Measurements from ENCODE around the gene MAP4K4.

DNA sequence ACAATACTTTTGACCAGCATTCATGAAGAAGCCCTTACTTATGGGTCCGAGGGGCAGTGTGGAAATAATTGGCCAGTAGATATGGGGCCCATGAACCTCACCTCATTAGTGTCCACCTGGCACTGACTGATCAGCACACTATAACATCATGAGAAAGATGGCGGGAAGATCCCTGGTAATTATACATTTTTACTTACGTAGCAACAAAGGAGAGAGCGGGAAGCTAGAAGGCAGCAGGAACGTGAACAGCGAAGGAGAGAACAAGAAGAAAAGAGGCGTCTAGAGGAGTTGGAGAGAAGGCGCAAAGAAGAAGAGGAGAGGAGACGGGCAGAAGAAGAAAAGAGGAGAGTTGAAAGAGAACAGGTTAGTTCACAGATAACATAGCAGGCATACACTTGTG lies 158.3 kb downstream of the MAP4K4 start:
- TF ChIP-seq EZH2phosphoT487 (IDR thresholded peaks at IDR 0.05) (no peak), EZH2 (IDR thresholded peaks at IDR 0.05) (no peak)
- TF ChIP-seq, protein P1, sequence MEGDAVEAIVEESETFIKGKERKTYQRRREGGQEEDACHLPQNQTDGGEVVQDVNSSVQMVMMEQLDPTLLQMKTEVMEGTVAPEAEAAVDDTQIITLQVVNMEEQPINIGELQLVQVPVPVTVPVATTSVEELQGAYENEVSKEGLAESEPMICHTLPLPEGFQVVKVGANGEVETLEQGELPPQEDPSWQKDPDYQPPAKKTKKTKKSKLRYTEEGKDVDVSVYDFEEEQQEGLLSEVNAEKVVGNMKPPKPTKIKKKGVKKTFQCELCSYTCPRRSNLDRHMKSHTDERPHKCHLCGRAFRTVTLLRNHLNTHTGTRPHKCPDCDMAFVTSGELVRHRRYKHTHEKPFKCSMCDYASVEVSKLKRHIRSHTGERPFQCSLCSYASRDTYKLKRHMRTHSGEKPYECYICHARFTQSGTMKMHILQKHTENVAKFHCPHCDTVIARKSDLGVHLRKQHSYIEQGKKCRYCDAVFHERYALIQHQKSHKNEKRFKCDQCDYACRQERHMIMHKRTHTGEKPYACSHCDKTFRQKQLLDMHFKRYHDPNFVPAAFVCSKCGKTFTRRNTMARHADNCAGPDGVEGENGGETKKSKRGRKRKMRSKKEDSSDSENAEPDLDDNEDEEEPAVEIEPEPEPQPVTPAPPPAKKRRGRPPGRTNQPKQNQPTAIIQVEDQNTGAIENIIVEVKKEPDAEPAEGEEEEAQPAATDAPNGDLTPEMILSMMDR (IDR thresholded peaks at IDR 0.05), result no peak

Data from neural progenitor cell (in vitro differentiated cells).